Mammary epithelial cell (primary cell): ENCODE data around the gene SLC35B2.

Experiments used
- CTCF ChIP-seq, 2 donors: IDR thresholded peaks in 1 of 2; conservative IDR thresholded peaks in 1 of 2; 2 replicates each; pipeline ENCODE4 v1.5.1; 2011 to 2012; ENCODE audit warnings: inconsistent platforms in 2 of 2, low read length in 2 of 2, mild to moderate bottlenecking in 2 of 2, control low read depth in 1 of 2, low read depth in 1 of 2; ENCODE audit not compliant: insufficient read depth in 1 of 2; ENCODE audit errors: extremely low read depth in 1 of 2
- EZH2 ChIP-seq: IDR thresholded peaks from 2 replicates; pipeline ENCODE4 v1.6.1; 2012; ENCODE audit warnings: low read length, inconsistent platforms, borderline replicate concordance

DNA sequence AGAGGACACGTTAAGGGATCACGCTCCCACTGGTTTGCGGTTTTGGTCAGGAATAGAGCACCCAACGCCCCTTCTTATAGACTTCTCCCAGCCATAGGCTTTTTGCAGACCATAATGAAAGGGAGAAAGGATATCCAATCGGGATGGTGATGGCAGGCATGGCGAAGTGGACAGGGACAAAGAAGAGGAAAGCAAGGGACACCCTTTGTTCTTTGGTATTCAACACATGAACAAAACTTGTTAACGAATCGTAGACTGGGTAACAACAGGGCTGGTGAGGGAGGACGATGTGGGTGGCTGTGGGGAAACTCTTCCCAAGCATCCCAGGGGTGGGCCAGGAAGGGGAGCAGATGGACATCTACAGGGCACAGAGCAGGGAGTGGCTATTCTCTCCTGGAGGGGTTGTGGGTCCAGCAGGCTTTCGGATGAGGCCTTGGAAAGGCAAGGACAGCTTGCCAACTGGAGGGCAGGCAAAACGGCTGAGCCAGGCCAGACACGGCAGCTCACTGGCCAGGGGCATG lies 11.9 kb downstream of the SLC35B2 start:
- TF ChIP-seq CTCF (conservative IDR thresholded peaks at IDR 0.05 in 1 of 2, IDR thresholded peaks at IDR 0.05 in 1 of 2; ENCODE audit: extremely low read depth in 1 of 2, insufficient read depth in 1 of 2, low read depth in 1 of 2, low read length in 2 of 2) (no peak), EZH2 (no peak)
